HepG2 (cell line): ENCODE results near the gene SLC35B1. TPM values are rescaled to one million over a fixed set of nuclear protein-coding genes. Genes with fewer than 3 reads are reported as not detected.

ENCODE experiments used
- ATAC-seq: fragments of 200-7000 bp; cut with Tn5 transposase; 3 replicates; pipeline ENCODE4 v1.9.1; 2020; ENCODE audit warnings: mild to moderate bottlenecking, moderate library complexity
- BruUV-seq: library from RNA; stranded (reverse); fragments of 400-500 nt; replicated peaks from 2 replicates; lab custom pipeline; 2021; lab: Mats Ljungman, UMichigan
- CTCF ChIA-PET: fragments of 300-600 bp; formaldehyde crosslinking; extraction: SDS; loops from one replicate; lab custom pipeline; 2021; ENCODE audit warnings: low total read pairs, inconsistent platforms, low intra/inter-chr PET ratio; lab: Yijun Ruan, JAX
- POLR2A ChIA-PET: fragments of 350-600 bp; sonication (Branson Sonifier 250); formaldehyde crosslinking; loops from one replicate; lab custom pipeline; 2020; ENCODE audit warnings: antibody characterized with exemption, inconsistent platforms; lab: Yijun Ruan, JAX
- DNase-seq: peaks from one replicate; pipeline ENCODE4 v3.0.0-alpha.2; 2015; ENCODE audit warnings: low spot score
- FAIRE-seq: peaks from 3 replicates; lab custom pipeline; 2011; peaks lifted over from hg19 to GRCh38; lab: Jason Lieb, UNC
- H2AFZ ChIP-seq: one replicate; pipeline ENCODE4 v1.6.1; 2011; ENCODE audit warnings: low read length, inconsistent platforms
- H3K27ac ChIP-seq: fragments of 300-600 bp; 3 replicates; pipeline ENCODE4 v1.8.0; 2011; ENCODE audit warnings: mixed run types, mild to moderate bottlenecking, mixed read lengths, low read length, inconsistent platforms; ENCODE audit not compliant: insufficient read depth; ENCODE audit errors: extremely low read length
- H3K27me3 ChIP-seq, 2 experiments: fragments of 200-600 bp in 1 of 2; 2 replicates in 1 of 2; 3 replicates in 1 of 2; pipeline versions ENCODE4 v1.6.0 to v1.8.0; 2011; ENCODE audit warnings: low read length in 2 of 2, mild to moderate bottlenecking in 2 of 2, moderate library complexity in 2 of 2, inconsistent platforms in 1 of 2; ENCODE audit not compliant: insufficient read depth in 2 of 2, control insufficient read depth in 1 of 2
- H3K36me3 ChIP-seq, 2 experiments: fragments of 200-600 bp in 1 of 2; replicated peaks in 1 of 2; 2 replicates in 1 of 2; 3 replicates in 1 of 2; pipeline versions ENCODE4 v1.5.1 to v1.8.0; 2011; ENCODE audit warnings: low read length in 2 of 2, inconsistent platforms in 1 of 2; ENCODE audit not compliant: insufficient read depth in 2 of 2, control insufficient read depth in 1 of 2
- H3K4me1 ChIP-seq: 2 replicates; pipeline ENCODE4 v1.5.1; 2012; ENCODE audit warnings: low read length, inconsistent platforms; ENCODE audit not compliant: insufficient read depth
- H3K4me2 ChIP-seq: 2 replicates; pipeline ENCODE4 v1.6.0; 2011; ENCODE audit warnings: low read depth, low read length, inconsistent platforms
- H3K4me3 ChIP-seq, 3 experiments: fragments of 200-600 bp in 1 of 3; sonication (generic), shearing (Covaris generic) in 1 of 3; replicated peaks in 1 of 3; 2 replicates each; pipeline ENCODE4 v1.5.1; 2011 to 2016; ENCODE audit warnings: low read length in 3 of 3, inconsistent platforms in 2 of 3, low read depth in 2 of 3, mild to moderate bottlenecking in 2 of 3, control low read depth in 1 of 3, mixed read lengths in 1 of 3; ENCODE audit not compliant: insufficient read depth in 1 of 3
- H3K79me2 ChIP-seq: one replicate; pipeline ENCODE4 v1.6.1; 2011; ENCODE audit warnings: low read length, inconsistent platforms; ENCODE audit not compliant: insufficient read depth
- H3K9ac ChIP-seq: 2 replicates; pipeline ENCODE4 v1.6.0; 2011; ENCODE audit warnings: mild to moderate bottlenecking, low read depth, low read length, inconsistent platforms; ENCODE audit not compliant: insufficient read depth
- H3K9me3 ChIP-seq: 2 replicates; pipeline ENCODE4 v1.5.1; 2012; ENCODE audit warnings: mild to moderate bottlenecking, low read length
- H4K20me1 ChIP-seq: 2 replicates; pipeline ENCODE4 v1.6.0; 2011; ENCODE audit warnings: inconsistent platforms, mild to moderate bottlenecking, low read length, moderate library complexity; ENCODE audit not compliant: insufficient read depth
- CAMTA2 ChIP-seq: sonication (generic); formaldehyde crosslinking; IDR thresholded peaks from 2 replicates; pipeline ENCODE4 v1.4.0; 2020; ENCODE audit warnings: mild to moderate bottlenecking, missing genetic modification reagents, borderline replicate concordance
- EHMT2 ChIP-seq: fragments of 200-600 bp; sonication (generic); IDR thresholded peaks from 2 replicates; pipeline ENCODE4 v1.7.0; 2017; ENCODE audit warnings: antibody characterized with exemption, low read depth, low read length, borderline replicate concordance
- IRX3 ChIP-seq: sonication (generic); formaldehyde crosslinking; IDR thresholded peaks from 2 replicates; pipeline ENCODE4 v1.8.1; 2023; ENCODE audit warnings: mild to moderate bottlenecking, low read depth, missing genetic modification reagents, borderline replicate concordance
- LCORL ChIP-seq, 2 experiments: fragments of 450-650 bp in 1 of 2; sonication (generic) in 1 of 2; formaldehyde crosslinking in 1 of 2; IDR thresholded peaks; 2 replicates each; pipeline versions ENCODE4 v1.5.0 to v1.6.1; 2017 to 2020; ENCODE audit warnings: antibody characterized with exemption in 1 of 2, missing genetic modification reagents in 1 of 2
- RNF219 ChIP-seq: sonication (generic); formaldehyde crosslinking; IDR thresholded peaks from 2 replicates; pipeline ENCODE4 v1.5.0; 2020; ENCODE audit warnings: mild to moderate bottlenecking, missing genetic modification reagents
- TBX2 ChIP-seq: sonication (generic); formaldehyde crosslinking; IDR thresholded peaks from 2 replicates; pipeline ENCODE4 v1.5.0; 2020; ENCODE audit warnings: missing genetic modification reagents, mild to moderate bottlenecking, borderline replicate concordance
- ZNF34 ChIP-seq: sonication (generic); formaldehyde crosslinking; IDR thresholded peaks from 2 replicates; pipeline ENCODE4 v1.4.0; 2020; ENCODE audit warnings: mild to moderate bottlenecking, missing genetic modification reagents, borderline replicate concordance
- ZNF558 ChIP-seq: sonication (generic); formaldehyde crosslinking; IDR thresholded peaks from 2 replicates; pipeline ENCODE4 v1.9.0; 2022; ENCODE audit warnings: mild to moderate bottlenecking, missing genetic modification reagents, borderline replicate concordance
- ZNF574 ChIP-seq: sonication (generic); formaldehyde crosslinking; IDR thresholded peaks from 2 replicates; pipeline ENCODE4 v1.4.0; 2020; ENCODE audit warnings: missing genetic modification reagents
- WGBS: methylation state at CpG from one replicate; pipeline ENCODE4 v1.1.6; 2017; ENCODE audit warnings: low lambda C conversion rate; 5-methylcytosine and 5-hydroxymethylcytosine counted together
- in situ Hi-C: cut with HindIII; loops from 2 replicates; pipeline ENCODE4 v1.10.0; 2017; ENCODE audit warnings: low pct_unique_long_range_greater_than_20kb; ENCODE audit not compliant: extremely low pct_ligation_motif_present
- intact Hi-C: fragments of 100-400 bp; cut with micrococcal nuclease; formaldehyde crosslinking; loops from one replicate; pipeline ENCODE4 v1.10.0; 2022; ENCODE audit not compliant: unreplicated experiment
- polyA plus RNA-seq, 8 experiments: library from polyadenylated mRNA; depleted of rRNA in 3 of 8; stranded (reverse) in 7 of 8; unstranded in 1 of 8; fragments of >200 nt; fragmentation: Illumina TruSeq in 4 of 8; extraction: Trizol in 4 of 8; gene quantifications; 2 replicates each; pipeline versions ENCODE4 v1.2.1 to v1.2.3, GENCODE V29; 2011 to 2016; ENCODE audit warnings: low read depth in 4 of 8, missing spikeins in 1 of 8, mixed read lengths in 1 of 8; ENCODE audit not compliant: insufficient read depth in 1 of 8
- total RNA-seq, 5 experiments: library from RNA; depleted of rRNA; stranded (reverse); fragments of >200 nt; fragmentation: Illumina TruSeq; extraction: Trizol; gene quantifications; 2 replicates each; pipeline ENCODE4 v1.2.3, GENCODE V29; 2016; ENCODE audit warnings: low read depth in 1 of 5
- TF ChIP-seq, protein P1 (sequence below): sonication (generic); formaldehyde crosslinking; IDR thresholded peaks from 2 replicates; pipeline ENCODE4 v1.4.0; 2020; ENCODE audit warnings: mild to moderate bottlenecking, missing genetic modification reagents
- TF ChIP-seq, protein P2 (sequence below): sonication (generic); formaldehyde crosslinking; IDR thresholded peaks from 2 replicates; pipeline ENCODE4 v1.5.0; 2020; ENCODE audit warnings: mild to moderate bottlenecking, missing genetic modification reagents

Gene SLC35B1
- total and polyA plus RNA-seq, 2 of the 13 experiments (the other 11 are each of a cell fraction or from before 2014, with no cell fraction given): 99.6 to 113 TPM

- TF ChIP-seq TBX2 (CRISPR knock-in tag) (no peak), CAMTA2 (CRISPR knock-in tag) (no peak), ZNF34 (CRISPR knock-in tag) (no peak), ZNF558 (CRISPR knock-in tag) (no peak), RNF219 (CRISPR knock-in tag) (no peak)
Observed at GRCh38 chr17:49741692-49742076, 33.9 kb upstream of the SLC35B1 start (continued).

DNA sequence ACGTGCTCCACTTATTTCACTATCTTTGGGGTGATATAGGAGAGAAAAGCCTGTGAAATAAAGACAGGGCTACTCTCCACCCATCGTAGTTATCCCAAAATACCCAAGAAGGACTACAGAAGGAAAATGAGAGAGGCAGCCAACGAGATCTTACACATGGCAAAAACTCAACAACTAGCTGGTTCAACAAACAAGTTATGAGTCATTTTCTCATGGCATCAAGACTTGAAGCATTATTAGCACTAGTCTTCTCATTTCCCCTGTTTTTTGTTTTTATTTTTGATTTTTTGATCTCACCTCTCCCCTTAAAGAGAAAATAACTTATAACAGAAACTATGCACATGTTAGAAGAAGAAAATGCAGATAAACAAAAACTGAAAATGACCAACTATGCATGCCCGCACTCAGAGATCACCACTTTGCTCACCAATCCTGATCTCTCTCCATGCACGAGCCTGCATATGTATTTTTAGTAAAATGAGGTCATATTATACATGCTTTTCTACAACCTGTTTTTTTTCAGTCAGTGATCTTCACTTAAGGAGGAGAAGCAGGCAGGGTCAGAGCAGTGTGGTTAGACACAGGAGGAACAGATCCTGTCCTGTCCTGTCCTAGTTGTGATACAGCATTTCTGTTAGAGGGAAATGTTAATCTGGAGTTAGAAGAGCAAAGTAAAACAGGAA lies 33.4 kb upstream of the SLC35B1 start:
- H3K9me3 ChIP-seq: no peaks in the 10 kb centered on the region
- H3K36me3 ChIP-seq: no peaks in the 10 kb centered on the region
- CTCF ChIA-PET: no interaction called here
- H4K20me1 ChIP-seq: no peaks in the 10 kb centered on the region
- DNase-seq (no peak), ATAC-seq (no peak), FAIRE-seq (no peak)
- H3K4me1 ChIP-seq: peaks cover 27% of the 10 kb centered on the region
- in situ Hi-C loops: no loop called here
- H3K27me3 ChIP-seq: no peaks in the 10 kb centered on the region
- WGBS: 92% methylated on average over 5 of the region's 5 CpGs
- H3K79me2 ChIP-seq: no peaks in the 10 kb centered on the region
- POLR2A ChIA-PET: interaction anchor here (3.4 kb wide), 1 partner anchor 23 kb away, joined by 13 read pairs; the partner anchor contains the start of gene FAM117A
- H2AFZ ChIP-seq: no peak overlapping the region
- H3K9ac ChIP-seq: no peak overlapping the region
- no TSS peak for BruUV-seq
- H3K4me3 ChIP-seq: no peak overlapping the region
- no peak overlapping the region for H3K27ac ChIP-seq
- no peak overlapping the region for H3K4me2 ChIP-seq
- intact Hi-C loops: no loop called here
- TF ChIP-seq IRX3 (CRISPR knock-in tag): no peak
- TF ChIP-seq, protein P1, sequence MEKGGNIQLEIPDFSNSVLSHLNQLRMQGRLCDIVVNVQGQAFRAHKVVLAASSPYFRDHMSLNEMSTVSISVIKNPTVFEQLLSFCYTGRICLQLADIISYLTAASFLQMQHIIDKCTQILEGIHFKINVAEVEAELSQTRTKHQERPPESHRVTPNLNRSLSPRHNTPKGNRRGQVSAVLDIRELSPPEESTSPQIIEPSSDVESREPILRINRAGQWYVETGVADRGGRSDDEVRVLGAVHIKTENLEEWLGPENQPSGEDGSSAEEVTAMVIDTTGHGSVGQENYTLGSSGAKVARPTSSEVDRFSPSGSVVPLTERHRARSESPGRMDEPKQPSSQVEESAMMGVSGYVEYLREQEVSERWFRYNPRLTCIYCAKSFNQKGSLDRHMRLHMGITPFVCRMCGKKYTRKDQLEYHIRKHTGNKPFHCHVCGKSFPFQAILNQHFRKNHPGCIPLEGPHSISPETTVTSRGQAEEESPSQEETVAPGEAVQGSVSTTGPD (CRISPR knock-in tag): no peak
- TF ChIP-seq ZNF574 (CRISPR knock-in tag): no peak
- TF ChIP-seq LCORL (IDR thresholded peaks at IDR 0.05): no peak
- TF ChIP-seq LCORL (CRISPR knock-in tag; IDR thresholded peaks at IDR 0.05): no peak
- TF ChIP-seq, protein P2, sequence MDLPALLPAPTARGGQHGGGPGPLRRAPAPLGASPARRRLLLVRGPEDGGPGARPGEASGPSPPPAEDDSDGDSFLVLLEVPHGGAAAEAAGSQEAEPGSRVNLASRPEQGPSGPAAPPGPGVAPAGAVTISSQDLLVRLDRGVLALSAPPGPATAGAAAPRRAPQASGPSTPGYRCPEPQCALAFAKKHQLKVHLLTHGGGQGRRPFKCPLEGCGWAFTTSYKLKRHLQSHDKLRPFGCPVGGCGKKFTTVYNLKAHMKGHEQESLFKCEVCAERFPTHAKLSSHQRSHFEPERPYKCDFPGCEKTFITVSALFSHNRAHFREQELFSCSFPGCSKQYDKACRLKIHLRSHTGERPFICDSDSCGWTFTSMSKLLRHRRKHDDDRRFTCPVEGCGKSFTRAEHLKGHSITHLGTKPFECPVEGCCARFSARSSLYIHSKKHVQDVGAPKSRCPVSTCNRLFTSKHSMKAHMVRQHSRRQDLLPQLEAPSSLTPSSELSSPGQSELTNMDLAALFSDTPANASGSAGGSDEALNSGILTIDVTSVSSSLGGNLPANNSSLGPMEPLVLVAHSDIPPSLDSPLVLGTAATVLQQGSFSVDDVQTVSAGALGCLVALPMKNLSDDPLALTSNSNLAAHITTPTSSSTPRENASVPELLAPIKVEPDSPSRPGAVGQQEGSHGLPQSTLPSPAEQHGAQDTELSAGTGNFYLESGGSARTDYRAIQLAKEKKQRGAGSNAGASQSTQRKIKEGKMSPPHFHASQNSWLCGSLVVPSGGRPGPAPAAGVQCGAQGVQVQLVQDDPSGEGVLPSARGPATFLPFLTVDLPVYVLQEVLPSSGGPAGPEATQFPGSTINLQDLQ: no peak
- no peak for TF ChIP-seq EHMT2
